Epithelial cell of esophagus (primary cell): ENCODE data around the gene SCYGR5.

Experiments
- DNase-seq: peaks from one replicate; pipeline ENCODE4 v3.0.0; 2010; ENCODE audit warnings: low read depth
- H3K4me3 ChIP-seq: 2 replicates; pipeline ENCODE4 v1.5.1; 2011; ENCODE audit warnings: mild to moderate bottlenecking, low read length, control low read depth
- TF ChIP-seq, protein P1 (sequence below): IDR thresholded peaks from 2 replicates; pipeline ENCODE4 v1.5.1; 2011; ENCODE audit warnings: low read depth, mild to moderate bottlenecking, low read length, control low read depth, inconsistent platforms; ENCODE audit not compliant: insufficient read depth; ENCODE audit errors: missing control alignments

The SCYGR5 gene

DNA sequence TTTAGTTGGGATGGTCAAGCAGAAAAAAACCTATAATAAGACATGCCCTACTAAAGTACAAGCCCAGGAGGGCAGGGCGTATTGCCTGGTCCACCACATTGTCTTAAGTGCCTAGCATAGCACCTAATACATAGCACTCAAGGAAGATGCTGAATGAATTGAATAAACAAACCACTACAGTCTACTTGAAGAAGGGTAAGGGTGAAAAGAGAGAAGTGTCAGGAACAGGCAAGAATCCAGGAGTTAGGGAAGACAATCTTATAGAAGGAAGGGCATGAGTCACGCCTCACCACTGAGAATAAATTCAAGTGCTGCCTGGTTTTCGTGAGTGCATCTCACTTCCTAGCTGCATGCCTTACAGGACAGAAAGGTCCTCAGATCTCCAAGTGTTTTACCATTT lies 37.4 kb downstream of the SCYGR5 start:
- TF ChIP-seq, protein P1, sequence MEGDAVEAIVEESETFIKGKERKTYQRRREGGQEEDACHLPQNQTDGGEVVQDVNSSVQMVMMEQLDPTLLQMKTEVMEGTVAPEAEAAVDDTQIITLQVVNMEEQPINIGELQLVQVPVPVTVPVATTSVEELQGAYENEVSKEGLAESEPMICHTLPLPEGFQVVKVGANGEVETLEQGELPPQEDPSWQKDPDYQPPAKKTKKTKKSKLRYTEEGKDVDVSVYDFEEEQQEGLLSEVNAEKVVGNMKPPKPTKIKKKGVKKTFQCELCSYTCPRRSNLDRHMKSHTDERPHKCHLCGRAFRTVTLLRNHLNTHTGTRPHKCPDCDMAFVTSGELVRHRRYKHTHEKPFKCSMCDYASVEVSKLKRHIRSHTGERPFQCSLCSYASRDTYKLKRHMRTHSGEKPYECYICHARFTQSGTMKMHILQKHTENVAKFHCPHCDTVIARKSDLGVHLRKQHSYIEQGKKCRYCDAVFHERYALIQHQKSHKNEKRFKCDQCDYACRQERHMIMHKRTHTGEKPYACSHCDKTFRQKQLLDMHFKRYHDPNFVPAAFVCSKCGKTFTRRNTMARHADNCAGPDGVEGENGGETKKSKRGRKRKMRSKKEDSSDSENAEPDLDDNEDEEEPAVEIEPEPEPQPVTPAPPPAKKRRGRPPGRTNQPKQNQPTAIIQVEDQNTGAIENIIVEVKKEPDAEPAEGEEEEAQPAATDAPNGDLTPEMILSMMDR: no peak
- DNase-seq: peak; percentile 73
- no peak overlapping the region for H3K4me3 ChIP-seq

DNA sequence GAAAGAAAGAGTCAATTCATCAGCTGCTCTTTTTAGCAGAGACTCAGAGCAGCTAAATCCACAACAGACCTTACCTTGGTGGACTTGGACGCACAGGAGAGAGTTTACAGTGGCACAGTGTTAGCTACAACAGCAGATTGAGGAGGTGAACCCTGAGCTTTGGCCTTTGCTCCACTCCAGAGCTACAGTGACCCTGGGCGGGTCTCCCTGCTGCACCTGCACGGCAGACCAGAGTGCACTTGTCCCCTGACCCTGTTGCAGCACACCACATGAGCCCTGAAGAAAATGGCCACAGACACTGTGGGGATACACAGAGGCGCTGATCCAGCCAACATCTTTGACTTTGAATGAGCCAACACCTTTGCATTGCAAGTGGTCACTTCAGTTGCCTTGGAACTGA lies 40.3 kb downstream of the SCYGR5 start:
- no peak for DNase-seq
- H3K4me3 ChIP-seq: no peak overlapping the region
- TF ChIP-seq, protein P1: no peak

DNA sequence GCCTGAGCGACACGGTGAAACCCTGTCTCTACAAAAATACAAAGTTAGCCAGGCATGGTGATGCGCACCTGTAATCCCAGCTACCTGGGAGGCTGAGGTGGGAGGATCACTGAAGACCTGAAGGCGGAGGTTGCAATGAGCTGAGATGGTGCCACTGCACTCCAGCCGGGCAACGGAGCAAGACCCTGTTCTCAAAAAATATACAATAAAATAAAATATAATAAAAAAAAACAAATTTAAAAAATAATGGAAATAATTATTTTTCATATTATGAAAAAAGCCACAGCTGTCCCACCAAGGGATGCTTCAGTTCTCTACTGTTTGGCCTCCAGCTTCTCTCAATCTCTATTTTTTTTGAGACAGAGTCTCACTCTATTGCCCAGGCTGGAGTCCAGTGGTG lies 40.8 kb downstream of the SCYGR5 start:
- DNase-seq: no peak
- TF ChIP-seq, protein P1: no peak
- no peak overlapping the region for H3K4me3 ChIP-seq

DNA sequence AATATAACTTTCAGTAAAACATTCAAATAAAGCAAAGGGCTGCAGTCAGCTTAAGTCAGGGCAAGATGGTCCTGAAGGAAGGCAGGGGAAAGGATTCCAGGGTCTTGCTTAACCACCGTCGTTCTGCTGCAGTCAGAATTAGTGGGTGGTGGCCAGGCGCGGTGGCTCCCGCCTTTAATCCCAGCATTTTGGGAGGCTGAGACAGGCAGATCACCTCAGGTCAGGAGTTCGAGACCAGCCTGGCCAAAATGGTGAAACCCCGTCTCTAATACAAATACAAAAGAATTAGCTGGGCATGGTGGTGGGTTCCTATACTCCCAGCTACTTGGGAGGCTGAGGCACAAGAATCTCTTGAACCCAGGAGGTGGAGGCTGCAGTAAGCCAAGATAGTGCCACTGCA lies 44.4 kb downstream of the SCYGR5 start:
- DNase-seq: no peak
- H3K4me3 ChIP-seq: no peak overlapping the region
- TF ChIP-seq, protein P1: no peak

DNA sequence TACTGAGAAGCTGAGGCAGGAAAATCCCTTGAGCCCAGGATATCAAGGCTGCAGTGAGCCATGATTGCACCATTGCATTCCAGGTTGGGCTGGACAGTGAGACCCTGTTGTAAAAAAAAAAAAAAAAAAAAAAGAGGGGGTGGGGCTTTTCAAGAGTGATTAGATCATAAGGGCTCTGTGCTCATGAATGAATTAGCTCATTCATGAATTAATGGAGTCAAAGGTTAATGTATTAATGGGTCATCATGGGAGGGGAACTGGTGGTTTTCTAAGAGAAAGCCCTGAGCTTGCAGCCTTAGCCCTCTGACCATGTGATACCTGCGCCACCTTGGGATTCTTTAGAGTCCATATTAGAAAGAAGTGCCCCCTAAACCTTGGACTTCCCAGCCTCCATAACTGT lies 46.7 kb downstream of the SCYGR5 start:
- DNase-seq: no peak
- TF ChIP-seq, protein P1: no peak
- no peak overlapping the region for H3K4me3 ChIP-seq

DNA sequence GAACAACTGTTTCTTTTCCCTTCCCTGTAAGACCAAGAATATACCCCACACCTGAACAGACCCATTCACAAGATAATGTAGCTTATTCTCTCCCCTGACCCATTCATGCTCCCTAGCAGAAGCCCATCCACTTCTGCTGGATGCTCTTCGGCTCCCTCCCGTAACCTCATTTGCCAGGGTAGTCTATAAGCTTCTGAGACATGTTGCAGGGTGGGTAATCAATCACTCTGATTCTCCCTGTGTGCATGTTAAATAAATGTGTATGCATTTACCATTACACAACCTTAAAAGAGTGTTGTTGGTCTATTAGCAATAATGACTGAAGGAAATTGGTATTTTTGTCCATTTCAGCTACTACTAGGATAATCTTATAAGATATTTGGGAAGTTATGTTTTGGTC lies 49.9 kb downstream of the SCYGR5 start:
- TF ChIP-seq, protein P1: no peak
- no peak for DNase-seq
- H3K4me3 ChIP-seq: no peak overlapping the region
